ENCODE results near the gene FEM1B.

The FEM1B gene

DNA sequence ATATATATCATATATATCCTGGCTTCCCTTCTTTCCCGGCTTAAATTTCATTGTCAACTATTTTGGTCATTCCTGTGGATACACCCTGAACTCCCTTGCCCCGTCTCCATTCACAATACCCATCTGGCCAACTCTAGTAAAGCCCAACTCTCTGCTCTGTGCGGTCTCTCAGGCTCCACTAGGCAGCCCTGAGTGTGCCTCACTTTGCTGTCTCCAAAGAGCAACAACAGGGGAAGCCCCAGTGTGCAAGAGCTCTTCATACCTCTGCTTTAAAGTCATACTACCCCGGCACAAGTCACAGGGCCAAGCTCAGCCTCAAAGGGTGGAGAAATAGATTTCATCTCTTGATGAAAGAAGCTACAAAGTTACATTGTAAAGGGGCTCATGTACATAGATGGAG is 18.9 kb upstream of the FEM1B start:
- TF ChIP-seq PPARA (CRISPR knock-in tag; IDR thresholded peaks at IDR 0.05; ENCODE audit: borderline replicate concordance) (no peak), ARNTL (CRISPR knock-in tag; IDR thresholded peaks at IDR 0.05; ENCODE audit: borderline replicate concordance, low read depth) (no peak), ESRRG (CRISPR knock-in tag; IDR thresholded peaks at IDR 0.05) (no peak), ISL1 (CRISPR knock-in tag; IDR thresholded peaks at IDR 0.05) (no peak), OSR1 (CRISPR knock-in tag; IDR thresholded peaks at IDR 0.05) (no peak), RARB (CRISPR knock-in tag; IDR thresholded peaks at IDR 0.05) (no peak), TOX (CRISPR knock-in tag; IDR thresholded peaks at IDR 0.05; ENCODE audit: borderline replicate concordance) (no peak), ZFP3 (CRISPR knock-in tag; IDR thresholded peaks at IDR 0.05) (no peak), BACH2 (CRISPR knock-in tag; IDR thresholded peaks at IDR 0.05; ENCODE audit: borderline replicate concordance) (no peak), ZNF8 (CRISPR knock-in tag; IDR thresholded peaks at IDR 0.05) (no peak)
- TF ChIP-seq, protein P1, sequence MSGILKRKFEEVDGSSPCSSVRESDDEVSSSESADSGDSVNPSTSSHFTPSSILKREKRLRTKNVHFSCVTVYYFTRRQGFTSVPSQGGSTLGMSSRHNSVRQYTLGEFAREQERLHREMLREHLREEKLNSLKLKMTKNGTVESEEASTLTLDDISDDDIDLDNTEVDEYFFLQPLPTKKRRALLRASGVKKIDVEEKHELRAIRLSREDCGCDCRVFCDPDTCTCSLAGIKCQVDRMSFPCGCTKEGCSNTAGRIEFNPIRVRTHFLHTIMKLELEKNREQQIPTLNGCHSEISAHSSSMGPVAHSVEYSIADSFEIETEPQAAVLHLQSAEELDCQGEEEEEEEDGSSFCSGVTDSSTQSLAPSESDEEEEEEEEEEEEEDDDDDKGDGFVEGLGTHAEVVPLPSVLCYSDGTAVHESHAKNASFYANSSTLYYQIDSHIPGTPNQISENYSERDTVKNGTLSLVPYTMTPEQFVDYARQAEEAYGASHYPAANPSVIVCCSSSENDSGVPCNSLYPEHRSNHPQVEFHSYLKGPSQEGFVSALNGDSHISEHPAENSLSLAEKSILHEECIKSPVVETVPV (CRISPR knock-in tag; IDR thresholded peaks at IDR 0.05) = no peak
- no peak for ATAC-seq

DNA sequence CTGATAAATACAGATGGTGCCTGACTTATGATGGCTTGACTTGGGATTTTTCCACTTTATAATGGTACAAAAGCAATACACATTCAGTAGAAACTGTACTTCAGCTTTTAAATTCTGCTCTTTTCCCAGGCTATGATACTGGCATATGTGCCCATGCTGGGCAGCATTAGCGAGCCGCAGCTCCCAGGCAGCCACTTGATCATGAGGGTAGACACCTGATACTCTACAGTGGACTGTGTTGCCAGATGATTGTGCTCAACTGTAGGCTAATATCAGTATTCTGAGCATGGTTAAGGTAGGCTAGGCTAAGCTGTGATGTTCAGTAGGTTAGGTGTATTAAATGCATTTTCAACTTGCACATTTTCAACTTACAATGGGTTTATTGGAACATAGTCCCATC is 17.7 kb upstream of the FEM1B start:
- no peak for ATAC-seq
- TF ChIP-seq PPARA (CRISPR knock-in tag; IDR thresholded peaks at IDR 0.05; ENCODE audit: borderline replicate concordance) (no peak), ESRRG (CRISPR knock-in tag; IDR thresholded peaks at IDR 0.05) (no peak), CSDC2 (CRISPR knock-in tag; IDR thresholded peaks at IDR 0.05) (no peak), ZNF70 (CRISPR knock-in tag; IDR thresholded peaks at IDR 0.05) (no peak), ZNF565 (CRISPR knock-in tag; conservative IDR thresholded peaks at IDR 0.05; ENCODE audit: low read depth) (no peak), ZNF8 (CRISPR knock-in tag; IDR thresholded peaks at IDR 0.05) (no peak), ARNTL (CRISPR knock-in tag; IDR thresholded peaks at IDR 0.05; ENCODE audit: borderline replicate concordance, low read depth) (no peak)
- TF ChIP-seq, protein P2, sequence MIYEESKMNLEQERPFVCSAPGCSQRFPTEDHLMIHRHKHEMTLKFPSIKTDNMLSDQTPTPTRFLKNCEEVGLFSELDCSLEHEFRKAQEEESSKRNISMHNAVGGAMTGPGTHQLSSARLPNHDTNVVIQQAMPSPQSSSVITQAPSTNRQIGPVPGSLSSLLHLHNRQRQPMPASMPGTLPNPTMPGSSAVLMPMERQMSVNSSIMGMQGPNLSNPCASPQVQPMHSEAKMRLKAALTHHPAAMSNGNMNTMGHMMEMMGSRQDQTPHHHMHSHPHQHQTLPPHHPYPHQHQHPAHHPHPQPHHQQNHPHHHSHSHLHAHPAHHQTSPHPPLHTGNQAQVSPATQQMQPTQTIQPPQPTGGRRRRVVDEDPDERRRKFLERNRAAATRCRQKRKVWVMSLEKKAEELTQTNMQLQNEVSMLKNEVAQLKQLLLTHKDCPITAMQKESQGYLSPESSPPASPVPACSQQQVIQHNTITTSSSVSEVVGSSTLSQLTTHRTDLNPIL (CRISPR knock-in tag; IDR thresholded peaks at IDR 0.05; ENCODE audit: low read depth) = no peak
- TF ChIP-seq, protein P3, sequence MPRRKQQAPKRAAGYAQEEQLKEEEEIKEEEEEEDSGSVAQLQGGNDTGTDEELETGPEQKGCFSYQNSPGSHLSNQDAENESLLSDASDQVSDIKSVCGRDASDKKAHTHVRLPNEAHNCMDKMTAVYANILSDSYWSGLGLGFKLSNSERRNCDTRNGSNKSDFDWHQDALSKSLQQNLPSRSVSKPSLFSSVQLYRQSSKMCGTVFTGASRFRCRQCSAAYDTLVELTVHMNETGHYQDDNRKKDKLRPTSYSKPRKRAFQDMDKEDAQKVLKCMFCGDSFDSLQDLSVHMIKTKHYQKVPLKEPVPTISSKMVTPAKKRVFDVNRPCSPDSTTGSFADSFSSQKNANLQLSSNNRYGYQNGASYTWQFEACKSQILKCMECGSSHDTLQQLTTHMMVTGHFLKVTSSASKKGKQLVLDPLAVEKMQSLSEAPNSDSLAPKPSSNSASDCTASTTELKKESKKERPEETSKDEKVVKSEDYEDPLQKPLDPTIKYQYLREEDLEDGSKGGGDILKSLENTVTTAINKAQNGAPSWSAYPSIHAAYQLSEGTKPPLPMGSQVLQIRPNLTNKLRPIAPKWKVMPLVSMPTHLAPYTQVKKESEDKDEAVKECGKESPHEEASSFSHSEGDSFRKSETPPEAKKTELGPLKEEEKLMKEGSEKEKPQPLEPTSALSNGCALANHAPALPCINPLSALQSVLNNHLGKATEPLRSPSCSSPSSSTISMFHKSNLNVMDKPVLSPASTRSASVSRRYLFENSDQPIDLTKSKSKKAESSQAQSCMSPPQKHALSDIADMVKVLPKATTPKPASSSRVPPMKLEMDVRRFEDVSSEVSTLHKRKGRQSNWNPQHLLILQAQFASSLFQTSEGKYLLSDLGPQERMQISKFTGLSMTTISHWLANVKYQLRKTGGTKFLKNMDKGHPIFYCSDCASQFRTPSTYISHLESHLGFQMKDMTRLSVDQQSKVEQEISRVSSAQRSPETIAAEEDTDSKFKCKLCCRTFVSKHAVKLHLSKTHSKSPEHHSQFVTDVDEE (CRISPR knock-in tag; IDR thresholded peaks at IDR 0.05) = no peak
- TF ChIP-seq, protein P4, sequence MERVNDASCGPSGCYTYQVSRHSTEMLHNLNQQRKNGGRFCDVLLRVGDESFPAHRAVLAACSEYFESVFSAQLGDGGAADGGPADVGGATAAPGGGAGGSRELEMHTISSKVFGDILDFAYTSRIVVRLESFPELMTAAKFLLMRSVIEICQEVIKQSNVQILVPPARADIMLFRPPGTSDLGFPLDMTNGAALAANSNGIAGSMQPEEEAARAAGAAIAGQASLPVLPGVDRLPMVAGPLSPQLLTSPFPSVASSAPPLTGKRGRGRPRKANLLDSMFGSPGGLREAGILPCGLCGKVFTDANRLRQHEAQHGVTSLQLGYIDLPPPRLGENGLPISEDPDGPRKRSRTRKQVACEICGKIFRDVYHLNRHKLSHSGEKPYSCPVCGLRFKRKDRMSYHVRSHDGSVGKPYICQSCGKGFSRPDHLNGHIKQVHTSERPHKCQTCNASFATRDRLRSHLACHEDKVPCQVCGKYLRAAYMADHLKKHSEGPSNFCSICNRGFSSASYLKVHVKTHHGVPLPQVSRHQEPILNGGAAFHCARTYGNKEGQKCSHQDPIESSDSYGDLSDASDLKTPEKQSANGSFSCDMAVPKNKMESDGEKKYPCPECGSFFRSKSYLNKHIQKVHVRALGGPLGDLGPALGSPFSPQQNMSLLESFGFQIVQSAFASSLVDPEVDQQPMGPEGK (CRISPR knock-in tag; IDR thresholded peaks at IDR 0.05; ENCODE audit: borderline replicate concordance) = no peak

DNA sequence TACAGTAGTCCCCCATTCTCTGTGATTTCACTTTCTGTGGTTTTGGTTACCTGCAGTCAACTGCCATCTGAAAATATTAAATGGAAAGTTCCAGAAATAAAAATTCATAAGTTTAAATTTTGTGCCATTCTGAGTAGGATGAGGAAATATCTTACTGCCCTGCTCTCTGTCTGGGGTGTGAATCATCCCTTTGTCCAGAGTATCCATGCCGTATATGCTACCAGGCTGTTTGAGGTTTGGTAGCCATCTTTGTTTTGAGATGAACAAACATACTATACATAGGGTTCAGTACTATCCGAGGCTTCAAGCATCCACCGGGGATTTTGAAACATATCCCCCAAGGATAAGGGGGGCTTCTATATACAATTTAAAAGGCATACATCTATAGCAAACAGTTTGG is 16.3 kb upstream of the FEM1B start:
- no peak for ATAC-seq
- TF ChIP-seq TOX (CRISPR knock-in tag; IDR thresholded peaks at IDR 0.05; ENCODE audit: borderline replicate concordance) (no peak), ZNF8 (CRISPR knock-in tag; IDR thresholded peaks at IDR 0.05) (no peak), ISL1 (CRISPR knock-in tag; IDR thresholded peaks at IDR 0.05) (no peak), ARNTL (CRISPR knock-in tag; IDR thresholded peaks at IDR 0.05; ENCODE audit: borderline replicate concordance, low read depth) (no peak), TCF4 (CRISPR knock-in tag; IDR thresholded peaks at IDR 0.05; ENCODE audit: borderline replicate concordance) (no peak), ZC3H10 (CRISPR knock-in tag; IDR thresholded peaks at IDR 0.05) (no peak), CSDC2 (CRISPR knock-in tag; IDR thresholded peaks at IDR 0.05) (no peak), SNAI2 (CRISPR knock-in tag; IDR thresholded peaks at IDR 0.05) (no peak), OSR1 (CRISPR knock-in tag; IDR thresholded peaks at IDR 0.05) (no peak), ZNF565 (CRISPR knock-in tag; conservative IDR thresholded peaks at IDR 0.05; ENCODE audit: low read depth) (no peak), BACH2 (CRISPR knock-in tag; IDR thresholded peaks at IDR 0.05; ENCODE audit: borderline replicate concordance) (no peak), GLIS3 (CRISPR knock-in tag; IDR thresholded peaks at IDR 0.05) (no peak), ZFP3 (CRISPR knock-in tag; IDR thresholded peaks at IDR 0.05) (no peak)
- TF ChIP-seq, protein P1 (CRISPR knock-in tag; IDR thresholded peaks at IDR 0.05) = no peak
- TF ChIP-seq, protein P4 (CRISPR knock-in tag; IDR thresholded peaks at IDR 0.05; ENCODE audit: borderline replicate concordance) = no peak
- TF ChIP-seq, protein P3 (CRISPR knock-in tag; IDR thresholded peaks at IDR 0.05) = no peak
- TF ChIP-seq, protein P2 (CRISPR knock-in tag; IDR thresholded peaks at IDR 0.05; ENCODE audit: low read depth) = no peak

Measured in SK-N-SH treated with all-trans-retinoic acid at 6 μM for 48 hours (cell line).